ENCODE data around the gene SLC37A2.
"Not testable (repeated sequence)": the region's sequence is repeated elsewhere in the genome, so short reads cannot be mapped to it uniquely, and the experiment has no call there.

Gene SLC37A2

GRCh38 chr11:125062931-125063428 is at the start of gene SLC37A2:
SLC37A2 (plus strand) TSS chr11:125063305; CDS start chr11:125063368, 63 bp downstream.
- DNase-seq (ENCODE audit: low spot score), result peak; percentile 83

GRCh38 chr11:125016413-125016812 is 46.7 kb upstream of the SLC37A2 start:
- DNase-seq (ENCODE audit: low spot score), result no peak

GRCh38 chr11:125020342-125020741 is 42.8 kb upstream of the SLC37A2 start:
- no peak for DNase-seq (ENCODE audit: low spot score)

GRCh38 chr11:125022551-125022950 is 40.6 kb upstream of the SLC37A2 start:
- DNase-seq (ENCODE audit: low spot score), result no peak

DNA sequence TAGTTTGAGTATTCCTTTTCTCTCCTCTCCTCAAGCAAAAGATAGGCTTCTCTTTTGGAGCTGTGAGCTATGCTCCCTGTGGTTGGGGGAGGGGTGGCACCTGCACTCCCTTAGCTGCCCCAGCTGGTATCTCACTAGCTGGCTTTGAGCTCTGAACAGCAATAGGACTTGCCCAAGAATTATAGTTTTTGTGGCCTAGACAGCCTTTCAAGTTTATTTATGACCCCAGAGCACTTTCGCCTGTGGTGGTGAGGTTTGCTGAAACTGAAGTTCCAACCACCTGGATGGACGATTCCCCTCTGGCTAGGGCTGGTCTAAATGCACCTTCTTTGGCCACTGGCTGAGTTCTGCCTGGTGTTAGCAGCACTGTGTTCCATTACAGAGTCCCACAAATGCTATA is 37.1 kb upstream of the SLC37A2 start:
- no peak for DNase-seq (ENCODE audit: low spot score)

DNA sequence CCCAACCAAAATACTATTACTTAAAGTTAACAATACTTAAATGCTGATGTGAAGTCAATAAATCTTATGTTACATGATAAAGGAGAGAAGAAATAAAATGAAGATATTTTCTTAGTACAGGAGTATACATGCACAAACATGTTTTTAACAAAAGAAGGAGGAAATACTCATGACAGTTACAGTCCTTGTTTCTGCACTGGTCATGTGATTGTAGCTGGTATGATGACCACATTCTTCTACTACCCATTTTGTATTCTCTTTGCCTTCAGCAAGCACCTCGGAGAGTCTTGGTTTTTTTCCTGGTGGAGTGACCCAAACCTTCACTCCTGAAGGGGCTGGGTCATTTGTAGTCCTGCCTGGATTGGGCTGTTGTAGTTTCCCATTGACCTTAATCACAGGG is 33.7 kb upstream of the SLC37A2 start:
- DNase-seq (ENCODE audit: low spot score), result not testable (repeated sequence)

- DNase-seq (ENCODE audit: low spot score), result peak; percentile 38
These were observed 26.2 kb upstream of the SLC37A2 start for GRCh38 chr11:125036933-125037332.

DNA sequence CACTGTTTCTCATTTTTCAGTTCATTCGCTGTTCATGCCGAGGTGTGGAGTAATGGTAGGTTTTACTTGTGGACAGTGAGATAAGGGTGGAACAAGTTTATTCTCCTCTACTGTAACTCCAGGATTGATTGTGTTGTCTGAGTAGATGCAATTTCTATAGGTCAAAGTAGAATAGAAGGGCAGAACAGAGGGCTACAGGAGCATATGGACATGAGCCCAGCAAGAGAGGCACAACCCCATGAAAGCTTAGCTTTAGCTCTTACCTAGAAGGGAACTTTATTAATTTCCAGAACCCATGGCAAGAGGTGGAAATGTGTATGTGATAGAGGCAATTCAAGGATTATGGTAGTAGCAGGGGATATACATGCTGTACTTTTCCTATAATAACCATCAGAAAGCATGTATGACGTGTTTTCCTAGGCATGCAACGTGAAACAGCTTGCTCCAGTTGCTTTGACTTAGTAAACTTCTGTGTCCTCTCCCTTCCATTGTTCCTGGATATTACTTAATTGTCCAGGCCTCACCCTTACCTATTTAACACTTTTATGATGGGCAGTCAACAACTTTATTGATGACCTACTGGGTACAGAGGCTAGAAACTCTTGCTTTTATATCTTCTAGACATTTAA is 13.8 kb upstream of the SLC37A2 start:
- no peak for DNase-seq (ENCODE audit: low spot score)

DNA sequence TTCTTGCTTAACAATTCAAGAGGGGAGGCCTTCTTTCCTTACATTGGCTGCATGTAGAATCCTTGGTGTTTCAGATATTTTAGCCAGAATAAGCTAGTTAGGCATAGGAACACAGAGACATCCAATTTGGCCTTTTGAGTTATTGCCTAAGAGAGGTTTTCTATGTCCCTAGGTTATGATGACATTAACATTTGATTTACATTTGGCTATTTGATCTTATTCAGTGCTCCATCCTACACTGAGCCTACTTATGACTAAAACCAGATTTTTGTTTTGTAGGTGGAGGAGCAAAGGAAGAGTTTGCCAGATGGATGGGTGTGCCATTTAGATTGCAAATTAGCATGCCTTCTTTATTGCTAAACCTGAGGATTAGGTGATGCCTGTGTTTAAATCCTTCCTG is 11.1 kb upstream of the SLC37A2 start:
- no peak for DNase-seq (ENCODE audit: low spot score)

DNA sequence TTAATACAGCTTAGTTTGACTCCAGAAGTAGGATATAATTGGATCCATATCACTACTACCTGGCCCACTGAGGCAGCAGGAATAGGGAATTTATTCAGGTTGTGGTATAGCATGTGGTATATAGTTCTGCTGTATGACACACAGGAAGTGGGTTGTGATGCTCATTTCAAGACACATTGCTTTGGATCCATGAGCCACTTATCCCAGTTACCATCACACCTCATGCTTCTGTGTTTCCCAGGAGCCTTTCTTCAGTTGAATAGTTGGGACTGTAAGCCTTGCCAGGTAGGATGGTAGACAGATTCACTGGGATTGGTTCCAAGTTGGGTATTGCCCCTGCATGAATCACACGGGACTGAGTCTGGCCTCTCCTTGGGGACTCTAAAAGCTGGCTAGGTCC is 9.9 kb upstream of the SLC37A2 start:
- DNase-seq (ENCODE audit: low spot score), result no peak

DNA sequence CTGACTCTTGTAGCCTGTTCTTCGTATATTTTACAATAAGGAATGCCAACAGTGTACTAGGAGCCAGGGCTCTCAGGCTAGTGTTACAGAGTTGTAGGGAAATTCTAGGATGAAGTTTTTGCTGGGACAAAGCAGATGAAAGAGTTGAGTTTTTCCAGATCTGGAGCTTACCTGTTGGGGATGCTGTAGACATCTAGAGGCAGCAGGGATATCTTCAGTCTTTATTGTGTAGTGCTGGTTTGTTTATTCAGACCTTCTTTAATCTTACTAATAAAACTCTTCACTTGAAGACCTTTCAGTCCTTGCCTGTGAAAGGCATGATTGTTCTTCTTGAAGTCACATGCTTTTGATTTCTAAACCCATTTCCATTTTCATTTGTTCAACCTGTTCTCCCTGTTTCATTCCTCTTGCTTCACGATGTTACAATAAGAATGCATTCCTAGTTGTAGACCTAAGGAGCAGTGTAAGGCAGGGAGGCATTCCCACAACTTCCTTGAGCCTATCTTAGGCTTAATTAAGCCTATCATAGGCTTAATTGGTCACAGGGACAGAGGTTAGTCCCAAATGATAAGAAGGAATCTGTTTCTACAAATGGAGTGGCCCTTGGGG is 7.9 kb upstream of the SLC37A2 start:
- DNase-seq (ENCODE audit: low spot score), result no peak

GRCh38 chr11:125056111-125056510 is 7.0 kb upstream of the SLC37A2 start:
- not testable (repeated sequence) for DNase-seq (ENCODE audit: low spot score)

DNA sequence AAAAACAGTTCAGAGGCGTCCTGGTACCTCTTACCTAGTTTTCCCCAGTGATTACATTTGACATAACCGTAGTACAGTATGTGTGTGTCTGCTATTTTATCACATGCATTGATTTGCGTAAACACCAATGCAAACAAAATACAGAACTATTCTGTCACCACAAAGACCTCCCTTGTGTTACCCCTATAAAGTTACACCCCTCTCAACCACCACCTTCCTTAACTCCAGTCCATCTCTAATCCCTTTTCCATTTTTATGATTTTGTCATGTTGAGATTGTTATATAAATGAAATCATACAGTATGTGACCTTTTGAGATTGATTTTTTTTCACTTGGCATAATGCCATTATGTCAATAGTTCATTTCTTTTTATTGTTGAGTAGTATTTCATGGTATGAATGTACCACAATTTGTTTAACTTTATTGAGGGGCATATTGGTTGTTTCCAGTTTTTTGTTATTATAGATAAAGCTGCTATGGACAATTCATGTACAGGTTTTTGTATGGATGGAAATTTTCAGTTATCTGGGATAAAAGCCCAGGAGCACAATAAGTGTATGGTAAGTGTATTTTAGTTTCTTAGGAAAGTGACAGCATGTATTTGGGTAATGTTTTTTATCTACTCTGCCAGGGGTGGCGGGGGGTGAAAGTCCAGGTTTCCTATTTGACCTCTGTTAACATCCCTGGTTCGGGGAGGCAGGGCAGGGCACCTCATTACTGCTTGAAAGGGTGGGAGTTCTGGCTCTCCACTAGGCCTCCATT is 6.0 kb upstream of the SLC37A2 start:
- no peak for DNase-seq (ENCODE audit: low spot score)

DNA sequence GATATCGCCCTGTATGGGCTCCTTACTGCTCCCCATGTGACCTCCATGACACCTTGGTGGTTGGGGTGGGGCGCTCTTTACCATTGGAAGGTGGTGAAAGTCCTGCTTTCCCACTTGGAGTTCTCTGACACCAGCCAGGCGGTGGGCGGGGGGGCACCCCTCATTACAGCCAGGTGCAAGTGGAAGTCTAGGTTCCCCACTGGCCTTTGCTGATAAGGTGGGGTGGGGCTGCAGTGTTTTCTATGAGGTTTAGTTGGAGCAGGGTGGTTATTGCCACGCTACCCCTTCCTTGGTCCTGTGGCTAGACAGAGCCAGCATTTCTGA is 5.5 kb upstream of the SLC37A2 start:
- DNase-seq (ENCODE audit: low spot score), result no peak

GRCh38 chr11:125061281-125061680 is 1.8 kb upstream of the SLC37A2 start:
- DNase-seq (ENCODE audit: low spot score), result no peak

DNA sequence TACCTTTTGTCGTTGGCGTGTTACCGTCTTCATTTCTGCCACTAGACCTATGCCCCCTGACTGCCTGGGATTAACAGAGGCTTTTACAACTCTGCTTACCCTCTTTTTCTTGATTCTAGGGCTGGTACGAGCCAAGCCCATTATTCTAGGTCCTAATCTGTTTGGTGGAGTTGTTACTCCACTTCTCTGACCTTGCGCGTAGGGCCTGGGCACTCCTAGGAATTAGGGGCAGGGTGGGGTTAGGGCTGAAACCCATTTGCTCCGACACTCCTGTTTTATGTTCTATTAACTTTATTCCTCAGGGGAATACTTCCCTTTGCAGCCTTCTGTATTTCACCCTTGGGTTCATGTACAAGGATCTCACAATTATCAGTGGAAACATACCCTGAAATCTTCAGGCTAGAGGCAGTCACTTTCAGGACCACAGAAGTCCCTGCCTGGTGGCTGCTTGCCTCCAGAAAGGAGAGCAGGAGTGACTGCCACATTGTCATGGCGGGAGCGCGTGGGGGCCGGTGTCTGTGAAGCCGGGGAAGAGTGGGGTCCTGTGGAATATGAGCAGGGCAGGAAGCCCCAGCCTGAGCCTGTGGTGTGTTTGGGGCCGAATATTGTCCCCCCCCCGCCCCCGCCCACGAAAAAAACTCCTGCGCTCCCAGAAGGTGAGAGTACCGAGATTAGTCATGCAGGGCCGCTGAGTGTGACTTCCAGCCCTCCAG is 731 bp upstream of the SLC37A2 start:
- no peak for DNase-seq (ENCODE audit: low spot score)

- no peak for DNase-seq (ENCODE audit: low spot score)
These were observed 431 bp downstream of the SLC37A2 start for GRCh38 chr11:125063429-125064043.

GRCh38 chr11:125064070-125064469 is 965 bp downstream of the SLC37A2 start:
- no peak for DNase-seq (ENCODE audit: low spot score)

- no peak for DNase-seq (ENCODE audit: low spot score)
These were observed 5.3 kb downstream of the SLC37A2 start for GRCh38 chr11:125068368-125068767.

- DNase-seq (ENCODE audit: low spot score), result no peak
These were observed 5.9 kb downstream of the SLC37A2 start for GRCh38 chr11:125069008-125069407.

- DNase-seq (ENCODE audit: low spot score), result no peak
These were observed 6.7 kb downstream of the SLC37A2 start for GRCh38 chr11:125069796-125070195.

- peak; percentile 81 for DNase-seq (ENCODE audit: low spot score)
These were observed 7.7 kb downstream of the SLC37A2 start for GRCh38 chr11:125070699-125071254.
